ENCODE results near the gene MYLK4.

GRCh38 chr6:2733736-2734480 lies 16.8 kb downstream of the MYLK4 start:
- TF ChIP-seq EZH2 (IDR thresholded peaks at IDR 0.05; ENCODE audit: insufficient read depth, poor library complexity, severe bottlenecking) (no peak), EZH2phosphoT487 (IDR thresholded peaks at IDR 0.05; ENCODE audit: insufficient read depth, low read depth) (no peak)

All from GM23248 (cell line).